T-helper 2 cell treated with Interferon-gamma antibody and Interleukin-4, amounts not matched to agents 100 ng/mL and 5 ng/mL, for 36 hours (primary cell): ENCODE results near the gene PCNX1. TPM values are rescaled to one million over a fixed set of nuclear protein-coding genes. Genes with fewer than 3 reads are reported as not detected.

Experiments used
- intact Hi-C: fragments of 100-400 bp; cut with micrococcal nuclease; formaldehyde crosslinking; loops from one replicate; pipeline ENCODE4 v1.15.1; 2023
- total RNA-seq: library from RNA; stranded (reverse); gene quantifications from 2 replicates; pipeline ENCODE4 v1.2.3, GENCODE V29; 2022

The PCNX1 gene
- total RNA-seq, 1 donor from 2014 or later = 69.9 TPM

DNA sequence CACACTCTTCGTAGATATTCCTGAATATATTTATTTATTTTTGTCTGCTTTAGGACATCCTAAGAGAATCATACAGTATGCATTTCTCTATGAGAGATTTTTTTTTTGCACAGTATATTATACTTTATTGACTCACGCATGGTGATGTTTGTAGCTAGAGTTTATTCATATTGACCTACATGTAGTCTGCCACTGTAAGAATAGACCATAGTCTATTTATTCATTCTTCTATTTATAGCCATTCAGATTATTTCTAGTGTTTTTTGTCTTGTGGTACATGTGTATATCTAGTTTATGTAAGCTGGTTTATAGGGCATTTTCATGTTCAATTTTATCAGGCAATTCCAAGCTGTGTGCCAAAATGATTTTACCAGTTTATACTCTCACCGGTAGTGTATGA is 45.2 kb downstream of the PCNX1 start:
- intact Hi-C loops = no loop called here

DNA sequence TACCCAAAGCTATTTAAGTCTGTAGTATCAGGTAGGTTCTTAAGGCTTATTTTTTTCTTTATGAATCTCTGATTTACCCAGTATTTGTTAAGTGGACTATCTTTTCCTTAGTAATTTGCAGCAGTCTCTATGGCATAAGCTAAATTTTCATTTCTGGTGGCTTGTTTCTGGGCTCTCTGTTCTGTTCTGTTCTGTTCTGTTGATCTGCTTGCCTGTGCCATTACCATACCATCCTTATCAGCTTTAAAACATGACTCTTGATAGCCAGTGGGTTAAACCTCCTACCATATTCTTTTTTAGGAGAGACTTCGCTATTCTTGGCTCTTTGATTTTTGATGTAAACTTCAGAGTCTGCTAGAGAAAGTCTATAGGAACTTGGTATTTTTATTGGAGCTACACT is 46.8 kb downstream of the PCNX1 start:
- intact Hi-C loops = no loop called here

DNA sequence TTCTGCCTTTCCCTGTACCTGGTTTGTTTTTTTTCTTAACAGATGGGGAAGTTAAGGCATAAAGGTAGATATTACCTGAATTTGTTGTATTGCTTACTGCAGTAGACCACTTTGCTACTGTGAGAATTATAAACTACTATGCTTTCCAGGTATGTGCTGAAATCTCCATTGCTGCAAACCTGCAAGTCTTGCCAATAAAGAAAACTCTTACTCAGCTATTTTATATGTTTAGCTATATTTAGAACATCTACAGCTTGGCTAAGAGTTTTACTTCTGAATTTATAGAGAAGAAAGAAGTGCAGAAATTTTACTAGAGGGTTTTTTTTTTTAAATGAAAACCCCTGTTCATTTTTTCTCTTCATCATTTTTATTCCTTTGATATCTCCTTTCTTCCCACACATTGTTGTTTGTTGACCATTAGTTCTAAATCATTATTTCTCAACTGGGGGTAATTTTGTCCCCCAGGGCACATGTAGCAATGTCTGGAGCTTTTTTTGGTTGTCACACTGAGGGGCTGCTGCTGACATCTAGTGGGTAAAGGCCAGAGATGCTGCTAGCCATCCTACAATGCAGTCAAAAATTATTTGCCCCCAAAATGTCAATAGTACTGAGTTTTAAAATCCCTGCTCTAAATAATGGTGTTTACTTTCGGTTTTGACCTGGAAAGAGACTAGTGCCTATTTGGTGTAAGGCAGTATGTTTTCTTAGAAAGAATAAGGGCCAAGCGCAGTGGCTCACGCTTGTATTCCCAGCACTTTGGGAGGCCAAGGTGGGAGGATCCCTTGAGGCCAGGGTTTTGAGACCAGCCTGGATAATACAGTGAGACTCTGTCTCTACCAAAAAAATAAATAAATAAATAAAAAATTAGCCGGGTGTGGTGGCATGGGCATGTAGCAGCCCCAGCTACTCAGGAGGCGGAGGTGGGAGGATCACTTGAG is 48.6 kb downstream of the PCNX1 start:
- intact Hi-C loops = loop anchor here (1.0 kb wide), 3 partner anchors 49 to 139 kb away; partner anchors contain the start of gene PCNX1

DNA sequence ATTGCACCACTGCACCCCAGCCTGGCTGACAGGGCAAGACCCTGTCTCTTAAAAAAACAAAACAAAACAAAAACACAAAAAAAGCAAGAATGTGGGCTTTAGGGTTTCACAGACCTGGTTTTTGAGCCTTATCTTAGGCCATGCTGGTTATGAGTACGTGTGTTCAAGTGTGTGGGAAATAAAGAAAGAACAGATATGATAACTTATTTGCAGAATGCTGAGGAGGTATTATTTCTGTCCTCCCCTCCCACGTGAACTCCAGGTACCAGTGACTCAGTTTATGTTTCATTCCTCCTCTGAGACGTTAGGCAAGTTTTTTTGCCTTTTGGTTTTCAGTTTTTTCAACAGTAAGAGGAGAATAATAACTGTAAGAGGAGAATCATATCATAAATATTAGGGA is 49.3 kb downstream of the PCNX1 start:
- intact Hi-C loops = loop anchor here (1.0 kb wide), 3 partner anchors 49 to 139 kb away; partner anchors contain the start of gene PCNX1

DNA sequence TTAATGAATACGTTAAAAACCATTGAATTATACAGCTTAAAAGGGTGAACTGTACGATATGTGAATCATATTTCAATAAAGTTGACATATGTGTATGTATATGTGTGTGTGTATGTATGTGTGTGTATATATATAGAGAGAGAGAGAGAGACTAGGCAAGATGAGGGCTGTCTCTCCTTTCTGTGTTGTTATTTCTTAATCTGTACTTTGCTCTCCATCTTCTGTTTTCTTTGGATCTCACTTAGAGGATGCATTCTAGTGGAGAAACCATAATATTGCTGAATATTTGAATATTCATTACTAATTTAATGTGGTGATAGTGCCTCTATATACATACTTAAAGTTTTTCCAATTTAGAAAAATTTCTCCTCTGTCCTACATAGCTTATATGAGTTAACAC is 50.5 kb downstream of the PCNX1 start:
- intact Hi-C loops = no loop called here

DNA sequence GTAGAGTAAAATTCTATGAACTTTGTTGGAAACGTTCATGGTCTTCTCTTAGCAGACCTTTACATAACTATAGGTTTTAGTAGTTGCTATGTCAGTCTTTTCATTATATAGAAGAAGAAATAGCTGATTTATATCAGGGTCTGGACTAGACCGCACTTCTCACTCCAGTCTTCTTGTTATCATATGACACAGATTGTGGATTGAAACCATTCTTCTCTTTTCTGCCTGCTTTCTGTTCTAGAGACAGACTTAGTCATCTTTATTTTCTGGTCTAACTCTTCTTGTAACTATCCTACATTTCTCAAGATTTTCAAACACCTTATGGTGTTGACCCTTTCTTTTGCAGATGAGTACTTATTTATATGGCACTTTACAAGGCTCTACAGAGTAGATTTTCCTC is 55.7 kb downstream of the PCNX1 start:
- intact Hi-C loops = no loop called here

DNA sequence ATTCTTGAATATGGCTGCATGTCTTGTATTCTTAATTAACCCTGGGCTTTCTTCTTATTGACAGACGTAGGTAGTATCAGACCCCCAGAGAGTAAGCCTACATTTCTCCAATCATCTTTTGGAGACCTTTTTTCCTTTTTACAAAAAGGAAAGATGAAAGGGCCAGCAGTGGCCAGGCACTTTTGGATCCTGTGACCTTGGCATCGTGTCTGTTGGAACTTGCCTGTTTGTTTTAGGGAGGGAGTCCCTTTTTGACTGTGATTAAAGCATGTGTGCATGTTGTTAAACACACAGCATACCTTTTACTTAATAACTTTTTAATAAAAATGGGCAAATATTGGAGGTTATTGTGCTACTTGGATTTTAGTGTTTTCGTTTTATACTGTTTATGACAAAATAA is 57.2 kb downstream of the PCNX1 start:
- intact Hi-C loops = no loop called here

DNA sequence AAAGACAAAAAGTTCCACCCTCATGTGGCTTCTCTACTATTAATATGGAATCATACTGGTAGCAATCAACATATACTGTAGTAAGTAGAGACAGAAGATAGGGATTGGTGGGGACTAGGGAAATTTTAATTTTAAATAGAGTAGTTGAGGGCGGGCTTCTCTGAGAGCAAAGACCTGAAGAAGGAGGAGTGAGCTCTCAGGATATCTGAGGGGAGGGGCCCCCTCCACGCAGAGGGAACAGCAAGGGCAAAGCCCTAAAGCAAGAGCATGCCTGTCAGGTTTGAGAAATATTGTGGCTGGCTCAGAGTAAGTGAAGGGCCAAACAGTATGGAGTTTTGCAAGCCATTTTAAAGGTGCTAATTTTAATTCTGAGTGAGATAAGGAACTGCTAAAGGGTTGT is 64.3 kb downstream of the PCNX1 start:
- intact Hi-C loops = loop anchor here (5.0 kb wide), 1 partner anchor 84 kb away; no protein-coding TSS in a partner anchor

DNA sequence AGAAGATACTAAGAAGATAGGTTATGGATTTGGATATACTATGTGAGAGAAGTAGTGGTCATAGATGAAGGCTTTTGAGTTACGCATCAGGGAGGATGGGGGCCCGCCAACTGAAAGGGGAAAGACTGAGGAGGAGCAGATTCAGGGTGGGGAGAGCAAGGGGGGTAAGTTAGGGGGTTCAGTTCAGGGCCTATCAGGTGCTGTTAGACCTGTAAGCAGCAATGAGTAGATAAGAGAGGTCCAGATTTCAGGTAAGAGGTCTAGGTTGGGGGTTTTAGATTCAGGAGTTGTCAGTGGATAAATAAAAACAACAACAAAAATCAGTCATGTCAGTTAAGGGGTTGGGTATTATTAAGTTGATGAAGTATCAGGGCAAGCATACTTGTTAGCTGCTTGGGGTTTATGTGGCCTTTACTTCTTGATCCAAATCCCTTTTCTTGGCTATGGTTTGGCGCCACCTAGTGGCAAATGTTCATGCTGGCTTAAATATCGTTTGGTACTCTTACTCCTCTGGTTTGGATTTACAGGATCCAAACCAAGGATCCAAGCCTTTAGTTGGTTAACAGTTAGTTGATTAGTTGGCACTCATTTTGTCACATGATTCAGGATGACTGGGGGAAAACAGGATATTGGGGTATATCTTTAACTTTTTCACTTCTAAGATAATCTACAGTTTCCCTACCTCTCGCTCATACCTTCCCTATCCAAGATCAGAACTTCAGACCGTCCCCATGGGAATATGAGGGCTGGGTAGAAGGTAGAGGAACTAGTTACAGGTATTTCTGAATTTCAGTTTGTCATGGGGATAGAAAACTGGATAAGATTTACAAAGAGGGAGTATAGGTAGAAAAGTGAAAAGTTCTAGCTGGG is 65.1 kb downstream of the PCNX1 start:
- intact Hi-C loops = loop anchor here (1.0 to 5.0 kb wide), 4 partner anchors 65 to 350 kb away; partner anchors contain the start of gene PCNX1

DNA sequence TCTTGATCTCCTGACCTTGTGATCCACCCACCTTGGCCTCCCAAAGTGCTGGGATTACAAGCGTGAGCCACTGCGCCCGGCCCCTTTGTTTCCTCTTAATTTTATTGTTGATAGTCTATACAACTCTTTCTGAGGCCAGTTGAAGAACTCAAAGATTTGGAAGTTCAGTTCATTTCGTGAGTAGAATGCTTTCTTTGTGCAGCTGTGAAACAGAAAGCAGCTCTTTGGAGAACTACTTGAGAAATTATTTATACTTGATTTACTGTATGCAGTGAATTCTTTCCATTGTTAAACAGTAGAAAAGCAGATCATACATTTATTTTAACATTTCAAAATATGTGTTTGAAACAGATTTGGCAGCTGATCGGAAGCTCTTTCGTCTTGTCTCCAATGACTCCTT is 69.3 kb downstream of the PCNX1 start:
- intact Hi-C loops = no loop called here

DNA sequence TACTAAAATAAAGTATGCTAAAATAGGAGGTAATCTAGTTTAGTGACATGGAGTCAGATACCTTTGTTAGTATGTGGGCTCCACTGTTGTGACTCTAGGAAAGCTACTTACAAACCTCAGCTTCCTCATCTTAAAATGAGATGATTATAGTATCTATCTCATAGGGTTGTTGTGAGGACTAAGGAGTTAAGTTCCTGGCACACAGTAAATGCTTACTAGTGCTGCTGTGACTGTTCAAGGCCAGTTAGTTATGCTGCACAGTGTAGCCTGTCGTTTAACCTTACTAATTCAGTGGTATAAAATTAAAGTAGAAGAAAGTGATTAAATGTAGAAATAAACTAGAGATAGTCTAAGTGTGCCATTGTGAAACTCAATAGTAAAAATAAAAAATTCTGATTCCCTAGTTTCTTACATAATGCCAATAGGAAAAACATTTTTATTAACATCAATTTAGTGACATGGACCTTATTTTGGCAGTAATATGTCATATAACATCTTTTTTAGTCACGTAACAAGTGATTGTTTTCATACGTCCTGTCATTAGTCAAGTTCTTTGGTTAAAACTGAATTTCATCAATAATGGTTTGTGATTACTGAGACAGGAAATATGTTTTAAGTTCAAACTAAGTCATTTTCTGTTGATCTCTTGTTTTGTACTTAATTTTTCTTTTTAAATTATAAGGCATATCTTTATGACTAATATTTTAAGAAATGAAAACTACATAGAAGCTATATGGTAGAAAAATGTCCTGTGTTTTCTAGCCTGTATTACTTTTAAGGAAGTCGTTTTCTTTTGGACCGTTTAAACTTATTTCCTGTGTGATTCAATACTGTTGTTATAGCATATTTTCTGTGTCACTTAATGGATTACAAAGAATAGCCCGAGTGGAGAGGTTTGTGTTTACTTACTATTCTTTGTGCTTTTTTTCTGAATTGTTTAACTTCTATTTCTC is 74.0 kb downstream of the PCNX1 start:
- intact Hi-C loops = no loop called here

DNA sequence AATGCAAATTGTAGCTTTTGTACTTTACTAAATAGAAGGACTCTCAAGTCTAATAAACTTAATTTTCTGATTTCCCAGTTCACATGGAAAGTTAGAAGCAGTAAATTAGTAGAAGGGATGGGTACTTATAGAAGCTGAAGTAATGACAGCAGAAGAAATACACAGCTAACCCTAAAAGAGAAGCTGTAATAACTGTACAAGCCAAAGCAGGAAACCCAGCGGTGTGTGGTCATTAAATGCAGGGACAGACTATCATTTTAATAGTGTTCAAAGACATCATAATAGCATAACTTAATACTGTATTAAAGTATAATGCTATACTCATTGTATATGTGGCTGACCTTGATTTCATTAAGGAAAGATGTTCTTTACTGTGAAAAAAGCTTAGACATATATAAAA is 74.9 kb downstream of the PCNX1 start:
- intact Hi-C loops = no loop called here

DNA sequence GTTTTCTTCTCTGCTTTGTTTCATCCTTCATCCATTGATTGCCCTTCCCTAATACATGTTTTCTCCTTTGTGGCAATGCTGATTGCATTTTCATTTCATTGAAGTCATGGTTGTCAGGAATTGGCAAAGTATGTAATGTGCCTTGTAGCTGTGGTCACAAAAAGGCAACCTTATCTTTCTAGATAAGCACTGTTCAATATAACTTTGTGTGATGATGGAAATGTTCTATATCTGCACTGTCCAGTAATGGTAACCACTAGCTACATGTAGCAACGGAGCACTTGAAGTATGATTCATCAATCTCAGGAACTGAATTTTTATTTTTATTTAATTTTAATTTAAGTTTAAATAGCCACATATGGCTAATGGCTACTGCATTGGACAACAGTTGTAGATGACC is 79.8 kb downstream of the PCNX1 start:
- intact Hi-C loops = no loop called here

DNA sequence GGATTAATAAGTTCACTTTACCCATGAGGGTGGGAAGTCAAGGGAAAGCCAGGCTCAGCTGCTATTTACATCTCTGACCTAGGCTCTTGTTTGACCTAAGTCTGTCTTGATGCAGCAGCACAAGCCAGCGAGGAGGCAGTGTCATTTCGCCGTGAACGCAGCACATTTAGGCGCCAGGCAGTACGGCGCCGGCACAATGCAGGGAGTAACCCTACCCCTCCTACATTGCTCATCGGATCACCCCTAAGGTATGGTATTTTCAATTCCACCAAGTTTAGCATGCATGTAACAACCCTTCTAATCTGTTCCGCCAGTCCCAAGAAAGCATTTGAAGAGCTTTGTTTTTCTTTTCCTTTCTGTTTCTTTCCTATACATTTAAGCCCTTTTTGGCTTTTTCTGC is 81.2 kb downstream of the PCNX1 start:
- intact Hi-C loops = no loop called here

DNA sequence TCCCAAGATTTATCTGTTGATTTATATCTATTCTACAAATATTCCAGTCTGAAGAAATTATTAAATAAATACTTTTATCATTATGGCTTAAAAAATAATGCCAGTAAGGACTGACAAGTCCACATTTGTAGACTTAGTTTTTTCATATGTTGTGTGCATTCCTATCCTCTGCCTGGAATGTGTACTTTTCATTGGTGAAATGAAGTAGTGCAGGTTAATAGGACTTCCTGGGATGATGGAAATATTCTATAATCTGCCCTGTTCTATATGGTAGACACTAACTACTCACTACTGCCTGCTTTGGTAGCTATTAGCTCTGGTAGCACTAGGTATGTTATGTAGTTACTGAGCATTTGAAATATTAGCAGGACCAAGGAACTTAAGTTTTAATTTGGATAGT is 86.7 kb downstream of the PCNX1 start:
- intact Hi-C loops = loop anchor here (10.0 kb wide), 1 partner anchor 331 kb away; the partner anchor contains the start of gene SIPA1L1

DNA sequence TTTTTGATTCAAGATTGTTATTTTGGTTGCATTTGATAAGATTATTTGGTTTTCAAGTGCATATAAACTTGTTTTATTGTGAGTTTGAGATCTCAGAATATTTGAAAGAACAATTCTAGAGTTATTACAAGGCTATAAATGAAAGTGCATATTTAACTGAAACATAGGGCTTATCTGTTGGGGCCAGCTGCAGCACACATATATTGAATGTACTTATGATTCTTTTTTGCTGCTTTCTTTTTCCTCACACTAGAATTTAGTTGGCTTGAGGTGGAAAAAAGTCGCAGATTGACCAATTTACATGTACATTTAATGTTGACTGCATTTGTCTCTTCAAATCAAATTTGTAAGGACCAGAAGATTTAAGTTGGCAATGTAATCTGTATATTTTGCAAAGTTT is 88.0 kb downstream of the PCNX1 start:
- intact Hi-C loops = loop anchor here (10.0 kb wide), 1 partner anchor 330 kb away; the partner anchor contains the start of gene SIPA1L1

DNA sequence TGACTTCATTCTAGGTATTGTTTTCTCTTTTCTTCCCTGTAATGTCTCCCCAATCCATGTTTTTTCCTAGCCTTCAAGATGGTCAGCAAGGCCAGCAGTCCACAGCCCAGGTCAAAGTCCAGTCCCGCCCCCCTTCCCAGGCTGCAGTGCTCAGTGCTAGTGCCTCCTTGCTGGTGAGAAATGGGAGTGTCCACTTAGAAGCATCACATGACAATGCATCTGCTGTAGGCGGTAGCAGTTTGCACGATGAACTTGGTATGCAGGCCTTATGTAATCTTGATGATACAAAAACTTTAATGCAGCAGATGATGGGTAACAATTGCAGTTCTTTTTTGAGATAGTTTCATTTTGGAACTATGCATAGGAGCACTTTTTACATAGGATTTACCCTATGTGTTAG is 88.4 kb downstream of the PCNX1 start:
- intact Hi-C loops = loop anchor here (10.0 kb wide), 1 partner anchor 329 kb away; the partner anchor contains the start of gene SIPA1L1

DNA sequence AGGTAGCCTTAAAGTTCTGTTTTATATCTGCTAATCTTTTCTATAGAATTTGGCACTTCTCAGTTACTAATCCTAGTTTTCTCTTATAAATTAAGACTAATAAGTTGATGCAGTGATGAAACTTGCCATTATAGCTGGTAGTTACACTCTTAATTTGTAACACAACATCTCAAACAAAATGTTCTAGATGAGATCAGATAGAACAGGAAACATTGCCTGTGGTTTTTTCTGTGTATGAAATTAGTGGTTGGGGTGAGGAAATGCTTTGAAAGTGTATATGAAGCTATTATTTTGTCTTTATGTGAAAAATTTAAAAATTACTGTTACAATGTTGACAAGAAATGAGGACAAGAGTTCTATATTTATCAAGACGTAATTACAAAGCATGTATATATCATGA is 91.9 kb downstream of the PCNX1 start:
- intact Hi-C loops = loop anchor here (10.0 kb wide), 1 partner anchor 326 kb away; the partner anchor contains the start of gene SIPA1L1

DNA sequence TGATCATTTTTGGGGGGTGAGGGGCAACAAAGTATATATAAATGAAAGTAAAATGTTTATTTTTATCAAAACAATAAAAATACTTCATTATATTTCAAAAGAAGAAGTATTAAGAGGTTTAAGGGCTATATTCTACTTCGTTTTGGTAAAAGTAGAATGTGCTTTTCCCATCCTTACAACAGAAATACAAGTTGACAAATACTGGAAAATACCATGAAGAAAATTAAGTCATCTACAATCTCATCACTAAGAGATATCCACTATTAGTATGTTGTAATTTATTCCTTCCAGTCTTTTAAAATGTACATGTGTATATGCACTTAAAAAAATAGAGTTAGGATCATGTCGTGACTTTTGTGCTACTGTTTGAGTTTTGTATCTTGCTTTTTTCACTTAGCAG is 92.8 kb downstream of the PCNX1 start:
- intact Hi-C loops = no loop called here

DNA sequence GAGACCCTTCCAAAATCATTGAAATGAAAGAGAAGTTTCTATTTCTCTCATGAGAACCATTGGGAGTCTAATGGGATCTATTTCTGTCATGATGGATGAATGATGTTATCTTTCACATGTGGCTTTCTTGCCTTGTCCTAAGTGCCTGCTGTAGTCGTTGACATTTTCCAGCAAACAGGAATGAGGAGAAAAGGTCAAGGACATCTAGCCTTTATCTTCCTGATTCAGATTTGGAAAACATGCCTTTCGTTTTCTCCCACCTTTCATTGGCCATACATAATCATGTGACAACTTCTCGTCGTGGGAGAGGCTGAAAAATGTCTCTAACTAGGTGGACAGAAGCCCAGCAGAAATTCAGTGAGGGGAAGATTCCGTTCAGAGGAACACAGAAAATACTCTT is 94.5 kb downstream of the PCNX1 start:
- intact Hi-C loops = no loop called here

DNA sequence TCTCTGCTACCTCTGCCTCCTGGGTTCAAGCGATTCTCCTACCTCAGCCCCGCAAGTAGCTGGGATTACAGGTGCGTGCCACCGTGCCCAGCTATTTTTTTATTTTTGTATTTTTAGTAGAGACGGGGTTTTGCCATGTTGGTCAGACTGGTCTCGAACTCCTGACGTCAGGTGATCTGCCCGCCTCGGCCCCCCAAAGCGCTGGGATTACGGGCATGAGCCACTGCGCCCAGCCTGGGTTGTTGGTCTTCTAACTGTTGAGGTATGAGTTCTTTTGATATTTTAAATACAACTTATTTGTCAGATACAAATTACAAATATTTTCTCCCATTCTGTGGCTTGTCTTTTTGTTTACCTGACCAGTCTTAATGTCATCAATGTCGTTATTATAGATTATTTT is 95.9 kb downstream of the PCNX1 start:
- intact Hi-C loops = no loop called here
